ENCODE results near the gene LONP1.

The LONP1 gene

GRCh38 chr19:5719961-5720790 lies at the start of gene LONP1, which contains the start of gene CATSPERD:
Gene LONP1, minus strand, starts transcription at chr19:5720146. Its CDS starts 14 bp downstream, at chr19:5720132.
Gene CATSPERD, plus strand, starts transcription at chr19:5720637. Its CDS starts 101 bp downstream, at chr19:5720738.
- peak within 1 kb of the TSS; percentile 90 for H3K4me3 ChIP-seq (ENCODE audit: low read depth, low read length)
- TF ChIP-seq CTCF (IDR thresholded peaks at IDR 0.05; ENCODE audit: low read depth, low read length, missing control alignments): peak; percentile 96
- peak; percentile 96 for DNase-seq (ENCODE audit: low read depth)

GRCh38 chr19:5767949-5768348 lies 48.0 kb upstream of the LONP1 start:
- TF ChIP-seq CTCF (IDR thresholded peaks at IDR 0.05; ENCODE audit: low read depth, low read length, missing control alignments): no peak
- no peak overlapping the region for H3K4me3 ChIP-seq (ENCODE audit: low read depth, low read length)
- DNase-seq (ENCODE audit: low read depth): no peak

GRCh38 chr19:5765220-5765619 lies 45.3 kb upstream of the LONP1 start:
- no peak for DNase-seq (ENCODE audit: low read depth)
- no peak overlapping the region for H3K4me3 ChIP-seq (ENCODE audit: low read depth, low read length)
- TF ChIP-seq CTCF (IDR thresholded peaks at IDR 0.05; ENCODE audit: low read depth, low read length, missing control alignments): no peak

- DNase-seq (ENCODE audit: low read depth): no peak
- TF ChIP-seq CTCF (IDR thresholded peaks at IDR 0.05; ENCODE audit: low read depth, low read length, missing control alignments): no peak
These were observed 42.8 kb upstream of the LONP1 start for GRCh38 chr19:5762608-5763217.

GRCh38 chr19:5753743-5754142 lies 33.8 kb upstream of the LONP1 start:
- no peak for TF ChIP-seq CTCF (IDR thresholded peaks at IDR 0.05; ENCODE audit: low read depth, low read length, missing control alignments)
- DNase-seq (ENCODE audit: low read depth): no peak
- no peak overlapping the region for H3K4me3 ChIP-seq (ENCODE audit: low read depth, low read length)

More at GRCh38 chr19:5762608-5763217, 42.8 kb upstream of the LONP1 start:
- H3K4me3 ChIP-seq (ENCODE audit: low read depth, low read length): no peak overlapping the region

- DNase-seq (ENCODE audit: low read depth): no peak
- H3K4me3 ChIP-seq (ENCODE audit: low read depth, low read length): no peak overlapping the region
- TF ChIP-seq CTCF (IDR thresholded peaks at IDR 0.05; ENCODE audit: low read depth, low read length, missing control alignments): no peak
These were observed 31.8 kb upstream of the LONP1 start for GRCh38 chr19:5751709-5752108.
